HG03378 (cell line): ENCODE results near the gene CHD5.
"Not testable (repeated sequence)": the region's sequence is repeated elsewhere in the genome, so short reads cannot be mapped to it uniquely, and the experiment has no call there.

ENCODE experiments used
- ATAC-seq: cut with Tn5 transposase; IDR thresholded peaks from one replicate; pipeline ENCODE4 v1.9.1; 2021; ENCODE audit warnings: mild to moderate bottlenecking, moderate library complexity; ENCODE audit not compliant: unreplicated experiment

The CHD5 gene

GRCh38 chr1:6070450-6070974 lies 109.6 kb downstream of the CHD5 start:
- no peak for ATAC-seq

- no peak for ATAC-seq
Observed at GRCh38 chr1:6069573-6069972, 110.5 kb downstream of the CHD5 start.

- no peak for ATAC-seq
Observed at GRCh38 chr1:6068932-6069331, 111.2 kb downstream of the CHD5 start.

- no peak for ATAC-seq
Observed at GRCh38 chr1:6068073-6068472, 112.0 kb downstream of the CHD5 start.

- ATAC-seq: no peak
Observed at GRCh38 chr1:6066680-6067079, 113.4 kb downstream of the CHD5 start.

- no peak for ATAC-seq
Observed at GRCh38 chr1:6065093-6065858, 114.8 kb downstream of the CHD5 start.

- ATAC-seq: not testable (repeated sequence)
Observed at GRCh38 chr1:6063532-6064053, 116.5 kb downstream of the CHD5 start.

- ATAC-seq: no peak
Observed at GRCh38 chr1:6062670-6063069, 117.5 kb downstream of the CHD5 start.

- no peak for ATAC-seq
Observed at GRCh38 chr1:6059866-6060265, 120.3 kb downstream of the CHD5 start.

GRCh38 chr1:6057170-6057845 lies 122.8 kb downstream of the CHD5 start:
- no peak for ATAC-seq

GRCh38 chr1:6056572-6056948 lies 123.6 kb downstream of the CHD5 start:
- no peak for ATAC-seq

GRCh38 chr1:6054596-6054995 lies 125.5 kb downstream of the CHD5 start:
- ATAC-seq: no peak

GRCh38 chr1:6053206-6053546 lies 126.9 kb downstream of the CHD5 start:
- ATAC-seq: no peak

- no peak for ATAC-seq
Observed at GRCh38 chr1:6052543-6053205, 127.4 kb downstream of the CHD5 start.
